GM10266 (cell line): ENCODE measurements around the gene LDAF1.
"Not testable (repeated sequence)": the region's sequence is repeated elsewhere in the genome, so short reads cannot be mapped to it uniquely, and the experiment has no call there.

Source experiments
- DNase-seq: peaks from one replicate; pipeline ENCODE4 v3.0.0; 2012; ENCODE audit errors: extremely low spot score
- TF ChIP-seq, protein P1 (sequence below): IDR thresholded peaks from 2 replicates; pipeline ENCODE4 v1.5.1; 2012; ENCODE audit warnings: mild to moderate bottlenecking, low read depth; ENCODE audit not compliant: control insufficient read depth, insufficient read depth; ENCODE audit errors: missing control alignments

LDAF1 gene

DNA sequence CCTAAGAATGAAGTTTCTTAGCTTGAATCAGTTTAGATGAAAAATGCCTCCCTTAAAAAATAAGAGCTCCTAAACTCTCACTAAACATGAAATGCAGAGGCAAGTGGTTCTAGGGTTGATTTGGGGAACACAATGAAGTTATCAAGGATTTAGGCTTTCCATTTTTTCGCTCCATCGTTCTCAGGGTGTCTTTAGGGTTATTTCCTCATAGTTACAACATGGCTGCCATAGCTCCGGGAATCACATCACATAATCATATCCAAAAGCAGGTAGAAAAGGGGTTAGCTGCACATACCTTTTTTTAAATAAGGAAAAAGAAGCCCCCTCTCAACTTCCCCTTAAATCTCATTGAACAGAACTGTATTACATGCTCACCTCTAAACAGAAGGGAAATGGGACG, 31.5 kb downstream of the LDAF1 start:
- TF ChIP-seq, protein P1, sequence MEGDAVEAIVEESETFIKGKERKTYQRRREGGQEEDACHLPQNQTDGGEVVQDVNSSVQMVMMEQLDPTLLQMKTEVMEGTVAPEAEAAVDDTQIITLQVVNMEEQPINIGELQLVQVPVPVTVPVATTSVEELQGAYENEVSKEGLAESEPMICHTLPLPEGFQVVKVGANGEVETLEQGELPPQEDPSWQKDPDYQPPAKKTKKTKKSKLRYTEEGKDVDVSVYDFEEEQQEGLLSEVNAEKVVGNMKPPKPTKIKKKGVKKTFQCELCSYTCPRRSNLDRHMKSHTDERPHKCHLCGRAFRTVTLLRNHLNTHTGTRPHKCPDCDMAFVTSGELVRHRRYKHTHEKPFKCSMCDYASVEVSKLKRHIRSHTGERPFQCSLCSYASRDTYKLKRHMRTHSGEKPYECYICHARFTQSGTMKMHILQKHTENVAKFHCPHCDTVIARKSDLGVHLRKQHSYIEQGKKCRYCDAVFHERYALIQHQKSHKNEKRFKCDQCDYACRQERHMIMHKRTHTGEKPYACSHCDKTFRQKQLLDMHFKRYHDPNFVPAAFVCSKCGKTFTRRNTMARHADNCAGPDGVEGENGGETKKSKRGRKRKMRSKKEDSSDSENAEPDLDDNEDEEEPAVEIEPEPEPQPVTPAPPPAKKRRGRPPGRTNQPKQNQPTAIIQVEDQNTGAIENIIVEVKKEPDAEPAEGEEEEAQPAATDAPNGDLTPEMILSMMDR: no peak

DNA sequence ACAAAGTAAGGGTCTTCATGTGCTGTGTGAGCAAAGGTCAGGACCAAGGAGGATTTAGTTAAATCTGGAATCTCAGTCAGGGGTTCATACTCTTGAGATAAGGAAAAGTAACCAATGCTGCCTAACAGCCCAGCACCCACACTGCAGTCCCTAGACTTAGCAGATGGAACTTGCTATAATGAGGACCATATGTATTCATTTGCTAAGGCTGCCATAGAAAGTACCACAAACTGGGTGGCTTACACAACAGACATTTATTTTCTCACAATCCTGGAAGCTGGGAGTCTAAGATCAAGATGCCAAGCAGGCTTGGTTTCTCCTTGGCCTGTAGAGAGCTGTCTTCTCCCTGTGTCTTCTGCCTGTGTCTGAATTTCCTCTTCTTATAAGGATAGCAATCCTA, 32.1 kb downstream of the LDAF1 start:
- no peak for DNase-seq
- TF ChIP-seq, protein P1: no peak

More for the DNA sequence above, 31.5 kb downstream of the LDAF1 start:
- DNase-seq: no peak

DNA sequence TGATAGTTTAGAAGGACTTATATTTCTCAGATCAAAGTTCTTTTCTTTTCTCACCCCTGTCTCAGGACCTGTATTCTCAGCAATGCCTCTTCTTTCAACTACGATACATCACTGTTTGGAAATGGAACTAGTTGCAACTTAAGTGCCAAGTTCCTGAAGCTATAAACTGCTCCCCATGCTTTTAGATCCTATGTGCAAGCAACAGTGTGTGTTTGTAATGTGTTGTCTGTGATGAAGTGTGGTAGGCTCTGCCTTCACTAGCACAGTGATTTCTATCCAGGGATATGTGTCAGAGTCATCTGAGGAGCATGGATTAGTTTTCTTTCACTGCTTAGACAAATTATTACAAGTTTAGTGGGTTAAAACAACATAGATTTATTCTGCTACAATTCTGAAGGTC, 34.5 kb downstream of the LDAF1 start:
- DNase-seq: no peak
- TF ChIP-seq, protein P1: no peak

DNA sequence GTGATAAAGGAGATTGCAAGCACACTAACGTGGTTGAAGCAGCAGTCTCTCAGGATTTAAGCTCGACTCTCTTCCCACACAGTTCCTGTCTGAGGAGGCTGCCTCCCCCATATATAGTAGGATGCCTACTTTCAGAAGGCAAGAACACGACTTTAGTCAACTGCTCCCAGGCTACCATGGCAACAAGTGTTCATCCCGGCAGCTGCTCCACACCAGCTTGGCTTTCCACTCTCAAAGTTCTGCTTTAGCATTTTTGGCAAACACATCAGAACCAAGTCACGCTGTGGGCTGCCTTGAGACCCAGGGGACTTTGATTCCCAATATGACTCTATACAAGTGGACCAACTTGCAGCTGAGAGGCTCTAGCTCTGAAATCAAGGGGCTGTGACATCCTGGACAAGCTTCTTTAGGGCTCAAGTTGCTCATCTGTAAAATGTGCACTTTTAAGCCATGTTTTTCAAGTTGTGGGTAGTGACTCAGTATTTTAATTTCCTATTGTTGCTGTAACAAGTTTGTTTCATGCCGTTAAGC, 36.4 kb downstream of the LDAF1 start:
- TF ChIP-seq, protein P1: no peak
- DNase-seq: peak; percentile 19

DNA sequence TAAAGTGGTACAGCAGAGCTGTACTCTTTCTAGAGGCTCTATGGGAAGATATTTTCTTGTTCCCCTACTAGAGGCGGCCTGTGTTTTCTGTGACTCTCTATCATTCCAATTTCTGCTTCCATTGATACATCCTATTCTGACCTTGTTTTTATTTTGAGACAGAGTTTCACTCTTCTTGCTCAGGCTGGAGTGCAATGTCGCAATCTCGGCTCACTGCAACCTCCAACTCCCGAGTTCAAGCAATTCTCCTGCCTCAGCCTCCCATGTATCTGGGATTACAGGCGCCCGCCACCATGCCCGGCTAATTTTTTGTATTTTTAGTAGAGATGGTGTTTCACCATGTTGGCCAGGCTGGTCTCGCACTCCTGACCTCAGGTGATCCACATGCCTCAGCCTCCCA, 36.9 kb downstream of the LDAF1 start:
- DNase-seq: not testable (repeated sequence)

DNA sequence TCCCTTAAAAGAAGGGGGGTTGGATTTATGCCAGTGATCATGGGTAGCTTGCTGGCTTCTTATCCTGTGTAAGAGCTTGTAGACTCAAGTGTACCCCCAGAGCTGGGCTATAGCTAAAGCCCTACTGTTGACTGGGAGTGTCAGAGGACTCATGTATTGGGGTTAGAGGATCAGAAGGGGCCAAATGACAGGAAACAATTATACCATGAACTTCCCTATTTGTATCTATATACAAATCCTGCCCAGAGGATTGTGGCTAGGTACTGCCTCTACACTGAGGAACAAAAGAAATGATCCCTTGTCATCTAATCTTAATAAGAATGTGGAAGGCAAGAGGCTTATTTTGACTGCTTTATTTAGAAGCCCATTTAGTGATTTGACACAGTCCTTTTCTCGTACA, 38.6 kb downstream of the LDAF1 start:
- TF ChIP-seq, protein P1: no peak
- no peak for DNase-seq

DNA sequence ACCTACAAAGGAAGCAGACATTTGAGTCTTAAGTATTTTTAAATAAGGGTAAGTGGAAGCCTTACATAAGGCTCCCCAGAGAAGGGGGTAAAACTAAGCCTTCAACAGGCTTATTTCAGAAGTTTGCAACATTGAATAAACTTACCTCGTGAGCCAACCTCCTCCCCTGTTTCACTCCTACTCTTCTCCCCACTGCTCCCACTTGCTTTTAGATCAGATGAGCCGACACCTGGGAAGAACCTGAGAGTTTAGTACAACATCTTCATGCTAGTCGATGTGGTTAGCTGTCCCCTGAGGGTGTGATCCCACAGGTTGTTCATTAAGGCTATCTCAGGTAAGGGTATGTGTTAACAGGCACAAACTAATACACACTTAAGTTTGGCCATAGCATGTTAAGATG, 39.1 kb downstream of the LDAF1 start:
- DNase-seq: no peak
- TF ChIP-seq, protein P1: no peak

DNA sequence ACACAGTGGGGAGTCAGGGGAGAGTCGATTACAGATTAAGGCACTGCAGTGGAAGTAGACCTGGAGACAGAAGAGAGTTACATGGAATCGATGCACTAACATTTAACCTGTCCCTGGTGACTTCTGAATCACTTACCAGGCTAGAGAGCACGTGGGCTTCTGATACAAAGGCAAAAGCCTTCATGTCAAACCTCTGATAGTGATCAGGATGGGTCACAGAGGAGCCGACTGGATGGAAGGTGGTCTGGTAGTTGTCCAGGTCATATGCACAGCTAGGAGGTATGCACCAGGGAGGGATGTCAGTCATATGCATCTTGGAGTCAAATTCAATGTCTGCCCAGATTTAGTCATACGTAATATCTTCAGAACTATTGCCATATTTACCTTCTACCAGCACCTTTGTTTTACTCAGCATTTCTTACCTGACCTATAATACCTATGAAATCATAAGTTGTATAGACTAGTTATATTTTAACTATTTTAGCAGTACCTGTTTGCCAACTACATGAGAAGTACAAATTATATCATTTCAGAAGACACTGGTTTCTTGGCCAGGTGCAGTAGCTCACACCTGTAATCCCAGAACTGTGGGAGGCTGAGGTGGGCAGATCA, 41.2 kb downstream of the LDAF1 start:
- no peak for DNase-seq
- TF ChIP-seq, protein P1: no peak
